Calu3 (cell line): Measurements from ENCODE around the gene KAZN. TPM values are rescaled to one million over a fixed set of nuclear protein-coding genes. Genes with fewer than 3 reads are reported as not detected.

Experiments
- BruUV-seq: library from RNA; stranded (reverse); fragments of 400-500 nt; replicated peaks from 2 replicates; lab custom pipeline; 2021; lab: Mats Ljungman, UMichigan
- CTCF ChIA-PET: fragments of 300-600 bp; sonication (Branson Sonifier 250); formaldehyde crosslinking; loops from one replicate; lab custom pipeline; 2022; ENCODE audit warnings: antibody characterized with exemption; lab: Charles Lee
- DNase-seq: peaks from one replicate; pipeline ENCODE4 v3.0.0; 2022
- H3K27ac Mint-ChIP-seq: one replicate; pipeline ENCODE4 v1.8.0; 2022; ENCODE audit warnings: mixed read lengths; ENCODE audit not compliant: unreplicated experiment
- H3K27me3 Mint-ChIP-seq: one replicate; pipeline ENCODE4 v1.8.0; 2022; ENCODE audit warnings: mixed read lengths; ENCODE audit not compliant: unreplicated experiment
- H3K36me3 Mint-ChIP-seq: one replicate; pipeline ENCODE4 v1.8.0; 2022; ENCODE audit warnings: mild to moderate bottlenecking, moderate library complexity, mixed read lengths; ENCODE audit not compliant: insufficient read depth, unreplicated experiment
- H3K4me1 Mint-ChIP-seq: one replicate; pipeline ENCODE4 v1.8.0; 2022; ENCODE audit warnings: mild to moderate bottlenecking, low read depth, mixed read lengths; ENCODE audit not compliant: unreplicated experiment
- H3K4me3 Mint-ChIP-seq: one replicate; pipeline ENCODE4 v1.8.0; 2022; ENCODE audit warnings: mild to moderate bottlenecking, low read depth, moderate library complexity, mixed read lengths; ENCODE audit not compliant: unreplicated experiment
- H3K9me3 Mint-ChIP-seq: one replicate; pipeline ENCODE4 v1.8.0; 2022; ENCODE audit warnings: low read depth, mixed read lengths; ENCODE audit not compliant: unreplicated experiment
- intact Hi-C: fragments of 100-400 bp; cut with micrococcal nuclease; formaldehyde crosslinking; loops from one replicate; pipeline ENCODE4 v1.10.0; 2022; ENCODE audit not compliant: unreplicated experiment
- total RNA-seq: library from RNA; stranded (reverse); gene quantifications from 2 replicates; pipeline ENCODE4 v1.2.3, GENCODE V29; 2022
- TF ChIP-seq, protein P1 (sequence below): fragments of 200-600 bp; IDR thresholded peaks from one replicate; pipeline ENCODE4 v1.8.0; 2022; ENCODE audit warnings: antibody characterized with exemption; ENCODE audit not compliant: unreplicated experiment

Gene KAZN
- total RNA-seq, 1 experiment from 2014 or later = 3.6 TPM

- BruUV-seq = no TSS peak
- H3K4me3 Mint-ChIP-seq = no peak overlapping the region
- TF ChIP-seq, protein P1, sequence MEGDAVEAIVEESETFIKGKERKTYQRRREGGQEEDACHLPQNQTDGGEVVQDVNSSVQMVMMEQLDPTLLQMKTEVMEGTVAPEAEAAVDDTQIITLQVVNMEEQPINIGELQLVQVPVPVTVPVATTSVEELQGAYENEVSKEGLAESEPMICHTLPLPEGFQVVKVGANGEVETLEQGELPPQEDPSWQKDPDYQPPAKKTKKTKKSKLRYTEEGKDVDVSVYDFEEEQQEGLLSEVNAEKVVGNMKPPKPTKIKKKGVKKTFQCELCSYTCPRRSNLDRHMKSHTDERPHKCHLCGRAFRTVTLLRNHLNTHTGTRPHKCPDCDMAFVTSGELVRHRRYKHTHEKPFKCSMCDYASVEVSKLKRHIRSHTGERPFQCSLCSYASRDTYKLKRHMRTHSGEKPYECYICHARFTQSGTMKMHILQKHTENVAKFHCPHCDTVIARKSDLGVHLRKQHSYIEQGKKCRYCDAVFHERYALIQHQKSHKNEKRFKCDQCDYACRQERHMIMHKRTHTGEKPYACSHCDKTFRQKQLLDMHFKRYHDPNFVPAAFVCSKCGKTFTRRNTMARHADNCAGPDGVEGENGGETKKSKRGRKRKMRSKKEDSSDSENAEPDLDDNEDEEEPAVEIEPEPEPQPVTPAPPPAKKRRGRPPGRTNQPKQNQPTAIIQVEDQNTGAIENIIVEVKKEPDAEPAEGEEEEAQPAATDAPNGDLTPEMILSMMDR = no peak
- no peaks in the 10 kb centered on the region for H3K36me3 Mint-ChIP-seq
- CTCF ChIA-PET = no interaction called here
- H3K4me1 Mint-ChIP-seq = no peaks in the 10 kb centered on the region
- no peak overlapping the region for H3K27ac Mint-ChIP-seq
- H3K27me3 Mint-ChIP-seq = no peaks in the 10 kb centered on the region
- DNase-seq = no peak
- intact Hi-C loops = no loop called here
- H3K9me3 Mint-ChIP-seq = no peaks in the 10 kb centered on the region
These were observed 63.6 kb downstream of the KAZN start for GRCh38 chr1:14662116-14662515.

DNA sequence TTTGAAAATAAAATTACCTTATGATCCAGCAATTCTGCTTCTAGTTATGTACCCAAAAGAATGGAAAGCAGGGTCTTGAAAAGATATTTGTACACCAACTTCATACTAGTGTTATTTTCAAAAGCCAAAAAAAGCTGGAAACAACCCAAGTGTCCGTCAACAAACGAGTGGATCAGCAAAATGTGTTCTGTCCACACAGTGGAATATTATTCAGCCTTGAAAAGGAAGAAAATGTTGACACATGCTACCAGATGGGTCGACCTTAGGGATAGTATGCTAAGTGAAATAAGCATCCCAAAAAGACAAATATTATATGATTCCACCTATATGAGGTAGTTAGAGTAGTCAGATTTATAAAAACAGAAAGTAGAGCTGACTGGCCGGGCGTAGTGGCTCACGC lies 65.3 kb downstream of the KAZN start:
- Mint-ChIP-seq H3K36me3 (no peaks in the 10 kb centered on the region), H3K27me3 (no peaks in the 10 kb centered on the region), H3K4me1 (no peaks in the 10 kb centered on the region), H3K27ac (no peak overlapping the region), H3K4me3 (no peak overlapping the region), H3K9me3 (no peaks in the 10 kb centered on the region)
- CTCF ChIA-PET = no interaction called here
- TF ChIP-seq, protein P1 = no peak
- no peak for DNase-seq
- intact Hi-C loops = no loop called here
- BruUV-seq = no TSS peak

- CTCF ChIA-PET = interaction anchor here (0.6 kb wide), 1 partner anchor 13 kb away, joined by 5 read pairs; no protein-coding TSS in a partner anchor
- intact Hi-C loops = no loop called here
- no peak overlapping the region for H3K27ac Mint-ChIP-seq
- no peaks in the 10 kb centered on the region for H3K36me3 Mint-ChIP-seq
- H3K27me3 Mint-ChIP-seq = peaks cover 13% of the 10 kb centered on the region
- H3K4me1 Mint-ChIP-seq = no peaks in the 10 kb centered on the region
- no peak overlapping the region for H3K4me3 Mint-ChIP-seq
- no peaks in the 10 kb centered on the region for H3K9me3 Mint-ChIP-seq
- TF ChIP-seq, protein P1 = no peak
- DNase-seq = no peak
- BruUV-seq = no TSS peak
These were observed 67.9 kb downstream of the KAZN start for GRCh38 chr1:14666373-14666772.

- no peak overlapping the region for H3K27ac Mint-ChIP-seq
- TF ChIP-seq, protein P1 = no peak
- CTCF ChIA-PET = no interaction called here
- no peaks in the 10 kb centered on the region for H3K9me3 Mint-ChIP-seq
- intact Hi-C loops = no loop called here
- no peak overlapping the region for H3K4me3 Mint-ChIP-seq
- no peak for DNase-seq
- H3K36me3 Mint-ChIP-seq = no peaks in the 10 kb centered on the region
- H3K4me1 Mint-ChIP-seq = no peaks in the 10 kb centered on the region
- peaks cover 13% of the 10 kb centered on the region for H3K27me3 Mint-ChIP-seq
- no TSS peak for BruUV-seq
These were observed 68.6 kb downstream of the KAZN start for GRCh38 chr1:14666962-14667650.
